NCI-H345 treated with DMSO at 0.1 percent for 48 hours (cell line): ENCODE measurements around the gene PPP1R1A.

Experiments
- DNase-seq: peaks from one replicate; lab custom pipeline; 2025; ENCODE audit not compliant: unreplicated experiment; lab: John Stamatoyannopoulos, UW

The PPP1R1A gene

DNA sequence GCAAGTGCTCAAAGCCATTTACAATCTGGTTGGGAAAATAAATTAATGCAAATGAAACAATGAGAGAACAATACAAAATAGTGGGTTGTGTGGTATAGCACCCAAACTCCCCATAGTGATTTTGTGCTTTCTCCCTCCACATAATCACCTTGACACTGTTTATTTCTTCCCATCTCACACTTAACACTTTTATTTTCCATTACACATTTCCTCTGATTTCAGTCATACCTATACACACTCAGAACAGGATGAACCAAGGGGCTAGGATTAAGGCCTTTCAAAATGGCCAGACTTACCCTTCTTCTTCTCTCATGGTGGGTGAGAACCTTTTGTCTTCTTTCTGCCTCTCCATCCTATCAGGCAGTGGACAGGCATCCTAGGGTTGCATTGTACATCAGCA, 53.0 kb downstream of the PPP1R1A start:
- no peak for DNase-seq

DNA sequence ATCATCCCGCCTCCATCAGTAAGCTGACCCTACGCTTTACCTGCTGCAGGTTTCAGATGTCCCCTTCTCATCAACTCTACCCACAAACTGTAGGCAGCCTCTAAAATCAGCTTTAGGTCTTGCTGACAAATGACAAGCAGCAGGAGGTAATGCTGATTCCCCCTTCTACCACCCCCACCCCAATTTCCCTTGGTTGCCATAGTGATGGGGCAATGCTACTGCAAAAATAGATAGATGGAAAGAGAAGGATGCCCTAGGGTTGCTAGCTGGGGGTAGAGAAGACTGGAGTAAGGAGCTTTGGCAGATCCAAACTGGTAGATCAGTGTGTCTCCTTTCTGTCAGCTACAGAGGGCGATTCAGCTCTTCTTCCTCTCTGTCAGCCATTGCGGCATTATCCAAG, 58.9 kb downstream of the PPP1R1A start:
- DNase-seq: no peak
